ENCODE results near the gene TMEM108.

DNA sequence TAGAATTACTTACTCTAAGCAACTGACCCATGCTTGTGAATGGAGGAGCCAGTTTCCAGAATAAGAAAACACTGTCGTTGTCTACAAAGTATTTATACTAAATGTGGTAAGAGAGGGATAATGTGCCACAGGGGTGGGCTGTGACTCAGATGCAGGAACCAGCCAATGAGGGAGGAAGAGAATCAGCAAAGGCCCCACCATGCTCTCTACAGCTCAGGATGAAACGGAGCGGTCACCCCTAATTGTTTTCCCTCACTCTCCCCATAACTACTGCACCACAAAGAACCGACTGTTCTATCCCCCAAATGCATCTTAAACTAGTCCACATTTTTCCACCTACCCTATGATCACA lies 406.2 kb downstream of the TMEM108 start:
- TF ChIP-seq, protein P1, sequence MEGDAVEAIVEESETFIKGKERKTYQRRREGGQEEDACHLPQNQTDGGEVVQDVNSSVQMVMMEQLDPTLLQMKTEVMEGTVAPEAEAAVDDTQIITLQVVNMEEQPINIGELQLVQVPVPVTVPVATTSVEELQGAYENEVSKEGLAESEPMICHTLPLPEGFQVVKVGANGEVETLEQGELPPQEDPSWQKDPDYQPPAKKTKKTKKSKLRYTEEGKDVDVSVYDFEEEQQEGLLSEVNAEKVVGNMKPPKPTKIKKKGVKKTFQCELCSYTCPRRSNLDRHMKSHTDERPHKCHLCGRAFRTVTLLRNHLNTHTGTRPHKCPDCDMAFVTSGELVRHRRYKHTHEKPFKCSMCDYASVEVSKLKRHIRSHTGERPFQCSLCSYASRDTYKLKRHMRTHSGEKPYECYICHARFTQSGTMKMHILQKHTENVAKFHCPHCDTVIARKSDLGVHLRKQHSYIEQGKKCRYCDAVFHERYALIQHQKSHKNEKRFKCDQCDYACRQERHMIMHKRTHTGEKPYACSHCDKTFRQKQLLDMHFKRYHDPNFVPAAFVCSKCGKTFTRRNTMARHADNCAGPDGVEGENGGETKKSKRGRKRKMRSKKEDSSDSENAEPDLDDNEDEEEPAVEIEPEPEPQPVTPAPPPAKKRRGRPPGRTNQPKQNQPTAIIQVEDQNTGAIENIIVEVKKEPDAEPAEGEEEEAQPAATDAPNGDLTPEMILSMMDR (tag by site-specific recombination; IDR thresholded peaks at IDR 0.05): no peak
- TF ChIP-seq REST (tag by site-specific recombination; IDR thresholded peaks at IDR 0.05): no peak
- no peak for TF ChIP-seq ZNF24 (tag by site-specific recombination; IDR thresholded peaks at IDR 0.05)
- TF ChIP-seq ZNF341 (tag by site-specific recombination; IDR thresholded peaks at IDR 0.05; ENCODE audit: low read depth): no peak
- no peak for TF ChIP-seq SP2 (tag by site-specific recombination; IDR thresholded peaks at IDR 0.05)
- TF ChIP-seq, protein P2, sequence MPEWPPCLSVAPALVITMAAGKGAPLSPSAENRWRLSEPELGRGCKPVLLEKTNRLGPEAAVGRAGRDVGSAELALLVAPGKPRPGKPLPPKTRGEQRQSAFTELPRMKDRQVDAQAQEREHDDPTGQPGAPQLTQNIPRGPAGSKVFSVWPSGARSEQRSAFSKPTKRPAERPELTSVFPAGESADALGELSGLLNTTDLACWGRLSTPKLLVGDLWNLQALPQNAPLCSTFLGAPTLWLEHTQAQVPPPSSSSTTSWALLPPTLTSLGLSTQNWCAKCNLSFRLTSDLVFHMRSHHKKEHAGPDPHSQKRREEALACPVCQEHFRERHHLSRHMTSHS (tag by site-specific recombination; IDR thresholded peaks at IDR 0.05): no peak

Data from HEK293 (cell line).